Spleen (tissue), 7 donors: Measurements from ENCODE around the gene STARD6.

ENCODE experiments used
- CTCF ChIP-seq, 11 experiments: fragments of 200-600 bp in 7 of 11; fragments of 450-650 bp in 4 of 11; sonication (generic) in 4 of 11; IDR thresholded peaks in 8 of 11; conservative IDR thresholded peaks in 3 of 11; 1 replicate in 7 of 11; 2 replicates in 4 of 11; pipeline versions ENCODE4 v1.4.0 to v1.8.0; 2016 to 2021; ENCODE audit warnings: antibody characterized with exemption in 11 of 11, inconsistent platforms in 4 of 11, mild to moderate bottlenecking in 1 of 11
- POLR2A ChIP-seq, 3 donors: fragments of 450-650 bp; IDR thresholded peaks; one replicate each; pipeline ENCODE4 v1.5.1; 2017; ENCODE audit warnings: antibody characterized with exemption in 3 of 3, mild to moderate bottlenecking in 1 of 3
- donor health status: DM: no; HTN: no; CAD: no; lungs with moderate emphysema.
- donor health status: DM: no; HTN: no; CAD: no.
- donor health status: DM: no; HTN: no; CAD: no.

GRCh38 chr18:54358495-54359040 is 910 bp upstream of the STARD6 start:
- TF ChIP-seq CTCF (IDR thresholded peaks at IDR 0.05 in 8 of 11, conservative IDR thresholded peaks at IDR 0.05 in 3 of 11): no peak
- TF ChIP-seq POLR2A (IDR thresholded peaks at IDR 0.05): no peak
